Activated CD4-positive, CD25-positive, alpha-beta regulatory T cell treated with anti-CD3 and anti-CD28 coated beads, Interleukin-2, amount 50 U/mL, for 24 hours (primary cell): ENCODE data around the gene WDR64.
"Not testable (repeated sequence)": the region's sequence is repeated elsewhere in the genome, so short reads cannot be mapped to it uniquely, and the experiment has no call there.

ENCODE experiments used
- ATAC-seq, 2 donors: fragments of 150-1000 bp; cut with Tn5 transposase; one replicate each; pipeline ENCODE4 v1.10.0; 2021; ENCODE audit warnings: mild to moderate bottlenecking in 1 of 2, moderate library complexity in 1 of 2

Gene WDR64

GRCh38 chr1:241800640-241801039, 148.6 kb downstream of the WDR64 start:
- no peak for ATAC-seq

- ATAC-seq: no peak
Observed at GRCh38 chr1:241802863-241803262, 150.8 kb downstream of the WDR64 start.

- ATAC-seq: not testable (repeated sequence)
Observed at GRCh38 chr1:241804706-241805105, 152.6 kb downstream of the WDR64 start.

- no peak for ATAC-seq
Observed at GRCh38 chr1:241808265-241808664, 156.2 kb downstream of the WDR64 start.

- no peak for ATAC-seq
Observed at GRCh38 chr1:241810769-241811405, 158.8 kb downstream of the WDR64 start.

GRCh38 chr1:241813768-241814320, 161.8 kb downstream of the WDR64 start:
- no peak for ATAC-seq

GRCh38 chr1:241816008-241816407, 163.9 kb downstream of the WDR64 start:
- no peak for ATAC-seq

GRCh38 chr1:241817331-241817792, 165.3 kb downstream of the WDR64 start:
- ATAC-seq: no peak

- ATAC-seq: no peak
Observed at GRCh38 chr1:241817956-241818612, 166.0 kb downstream of the WDR64 start.

- ATAC-seq: no peak
Observed at GRCh38 chr1:241819340-241819866, 167.3 kb downstream of the WDR64 start.

GRCh38 chr1:241821363-241821762, 169.3 kb downstream of the WDR64 start:
- ATAC-seq: no peak

- no peak for ATAC-seq
Observed at GRCh38 chr1:241822846-241823245, 170.8 kb downstream of the WDR64 start.

GRCh38 chr1:241823925-241824324, 171.8 kb downstream of the WDR64 start:
- ATAC-seq: no peak

GRCh38 chr1:241825581-241825980, 173.5 kb downstream of the WDR64 start:
- no peak for ATAC-seq

GRCh38 chr1:241826613-241827012, 174.5 kb downstream of the WDR64 start:
- ATAC-seq: not testable (repeated sequence)

- no peak for ATAC-seq
Observed at GRCh38 chr1:241827264-241827663, 175.2 kb downstream of the WDR64 start.

GRCh38 chr1:241828463-241829021, 176.5 kb downstream of the WDR64 start:
- no peak for ATAC-seq

GRCh38 chr1:241829468-241829867, 177.4 kb downstream of the WDR64 start:
- ATAC-seq: no peak

GRCh38 chr1:241834733-241835377, 182.8 kb downstream of the WDR64 start:
- ATAC-seq: no peak

GRCh38 chr1:241836941-241837340, 184.9 kb downstream of the WDR64 start:
- no peak for ATAC-seq

GRCh38 chr1:241837416-241837815, 185.3 kb downstream of the WDR64 start:
- ATAC-seq: no peak

- no peak for ATAC-seq
Observed at GRCh38 chr1:241837901-241838300, 185.8 kb downstream of the WDR64 start.

- ATAC-seq: no peak
Observed at GRCh38 chr1:241838897-241839296, 186.8 kb downstream of the WDR64 start.
